A549 (cell line): Measurements from ENCODE around the gene GOLGA7B. TPM values are rescaled to one million over a fixed set of nuclear protein-coding genes. Genes with fewer than 3 reads are reported as not detected.
A peak's percentile ranks its signal among the peaks of the same experiment; 100 is the strongest.

Source experiments
- ATAC-seq, 2 experiments: fragments of 200-7000 bp in 1 of 2; fragments of >200 bp in 1 of 2; cut with Nextera tagmentation in 1 of 2; cut with Tn5 transposase in 1 of 2; 3 replicates each; pipeline versions ENCODE4 v1.8.0 to v1.9.1; 2018 to 2020; ENCODE audit warnings: mild to moderate bottlenecking in 1 of 2, moderate library complexity in 1 of 2
- CTCF ChIA-PET: fragments of 300-600 bp; sonication (Branson Sonifier 250); formaldehyde crosslinking; extraction: SDS; loops from one replicate; lab custom pipeline; 2021; ENCODE audit warnings: antibody characterized with exemption, inconsistent platforms; lab: Yijun Ruan, JAX
- POLR2A ChIA-PET: fragments of 350-600 bp; formaldehyde crosslinking; extraction: SDS; loops from one replicate; lab custom pipeline; 2021; ENCODE audit warnings: antibody characterized with exemption, inconsistent platforms; lab: Yijun Ruan, JAX
- DNase-seq, 2 experiments: peaks; one replicate each; pipeline versions ENCODE4 v3.0.0 to v3.0.0-alpha.2; 2011 to 2016; ENCODE audit warnings: low read depth in 1 of 2, low spot score in 1 of 2
- FAIRE-seq: peaks from 2 replicates; lab custom pipeline; 2011; peaks lifted over from hg19 to GRCh38; lab: Jason Lieb, UNC
- H3K27ac ChIP-seq, 2 experiments: fragments of >200 bp; sonication (Bioruptor Twin); formaldehyde crosslinking; 3 replicates each; pipeline ENCODE4 v1.5.1; 2016 to 2017
- H3K4me1 ChIP-seq: fragments of >200 bp; sonication (Bioruptor Twin); formaldehyde crosslinking; 3 replicates; pipeline ENCODE4 v1.6.1; 2016
- H3K4me2 ChIP-seq: fragments of >200 bp; sonication (Bioruptor Twin); formaldehyde crosslinking; 3 replicates; pipeline ENCODE4 v1.6.1; 2016
- H3K4me3 ChIP-seq: fragments of >200 bp; sonication (Bioruptor Twin); formaldehyde crosslinking; 3 replicates; pipeline ENCODE4 v1.5.1; 2016
- H3K9me3 ChIP-seq: fragments of >200 bp; sonication (Bioruptor Twin); formaldehyde crosslinking; 3 replicates; pipeline ENCODE4 v1.6.1; 2016
- BCL3 ChIP-seq: fragments of >200 bp; sonication (Bioruptor Twin); formaldehyde crosslinking; IDR thresholded peaks from 3 replicates; pipeline ENCODE4 v1.6.1; 2016
- CTCF ChIP-seq: fragments of >200 bp; sonication (Bioruptor Twin); formaldehyde crosslinking; IDR thresholded peaks from 3 replicates; pipeline ENCODE4 v1.5.1; 2016
- E2F6 ChIP-seq: IDR thresholded peaks from 2 replicates; pipeline ENCODE4 v1.6.1; 2012; ENCODE audit warnings: low read depth, borderline replicate concordance
- EP300 ChIP-seq, 2 experiments: fragments of >200 bp; sonication (Bioruptor Twin); formaldehyde crosslinking; IDR thresholded peaks; 2 replicates in 1 of 2; 3 replicates in 1 of 2; pipeline ENCODE4 v1.6.1; 2016 to 2017
- FOSL2 ChIP-seq, 2 experiments: fragments of 450-650 bp in 1 of 2; fragments of >200 bp in 1 of 2; sonication (Bioruptor Twin) in 1 of 2; formaldehyde crosslinking; IDR thresholded peaks; 2 replicates each; pipeline versions ENCODE4 v1.5.0 to v1.6.1; 2016 to 2020; ENCODE audit warnings: mild to moderate bottlenecking in 1 of 2, moderate library complexity in 1 of 2
- FOXS1 ChIP-seq: fragments of 250-450 bp; sonication (Bioruptor Pico); IDR thresholded peaks from 2 replicates; pipeline ENCODE4 v1.5.0; 2020; ENCODE audit warnings: mild to moderate bottlenecking, moderate library complexity
- GATA3 ChIP-seq: IDR thresholded peaks from 2 replicates; pipeline ENCODE4 v1.6.1; 2012; ENCODE audit warnings: borderline replicate concordance
- HDAC2 ChIP-seq: fragments of 200-600 bp; sonication (generic); IDR thresholded peaks from 2 replicates; pipeline ENCODE4 v1.6.1; 2016
- HES2 ChIP-seq: fragments of >200 bp; sonication (Bioruptor Twin); formaldehyde crosslinking; IDR thresholded peaks from 2 replicates; pipeline ENCODE4 v1.6.1; 2016
- HEYL ChIP-seq: fragments of 250-450 bp; sonication (Bioruptor Pico); IDR thresholded peaks from 2 replicates; pipeline ENCODE4 v1.8.0; 2021; ENCODE audit warnings: mild to moderate bottlenecking, moderate library complexity
- HOXA7 ChIP-seq: fragments of 250-450 bp; sonication (Bioruptor Pico); IDR thresholded peaks from 2 replicates; pipeline ENCODE4 v1.5.0; 2020; ENCODE audit warnings: mild to moderate bottlenecking, moderate library complexity
- HOXB13 ChIP-seq: fragments of 250-450 bp; sonication (Bioruptor Pico); IDR thresholded peaks from 2 replicates; pipeline ENCODE4 v1.5.0; 2020; ENCODE audit warnings: low read depth, mild to moderate bottlenecking, moderate library complexity
- HOXB5 ChIP-seq: fragments of 250-450 bp; sonication (Bioruptor Pico); IDR thresholded peaks from 2 replicates; pipeline ENCODE4 v1.5.0; 2020; ENCODE audit warnings: mild to moderate bottlenecking, moderate library complexity
- JUNB ChIP-seq: fragments of >200 bp; sonication (Bioruptor Twin); formaldehyde crosslinking; IDR thresholded peaks from 2 replicates; pipeline ENCODE4 v1.6.1; 2016
- MAX ChIP-seq: IDR thresholded peaks from 2 replicates; pipeline ENCODE4 v1.6.1; 2012
- RAD21 ChIP-seq, 2 experiments: fragments of >200 bp in 1 of 2; sonication (Bioruptor Twin) in 1 of 2; formaldehyde crosslinking in 1 of 2; IDR thresholded peaks in 1 of 2; conservative IDR thresholded peaks in 1 of 2; 2 replicates in 1 of 2; 3 replicates in 1 of 2; pipeline ENCODE4 v1.6.1; 2012 to 2018; ENCODE audit warnings: inconsistent platforms in 1 of 2
- RARB ChIP-seq: fragments of 250-450 bp; sonication (Bioruptor Pico); IDR thresholded peaks from 2 replicates; pipeline ENCODE4 v1.8.0; 2021; ENCODE audit warnings: mild to moderate bottlenecking, moderate library complexity
- RCOR1 ChIP-seq: fragments of 150-350 bp; IDR thresholded peaks from 2 replicates; pipeline ENCODE4 v1.6.1; 2014; ENCODE audit warnings: antibody characterized with exemption, low read length, low read depth
- REST ChIP-seq: fragments of 200-600 bp; sonication (generic); IDR thresholded peaks from 2 replicates; pipeline ENCODE4 v1.6.1; 2016; ENCODE audit warnings: antibody characterized with exemption, mild to moderate bottlenecking, moderate library complexity
- SMC3 ChIP-seq: fragments of >200 bp; sonication (Bioruptor Twin); formaldehyde crosslinking; IDR thresholded peaks from 3 replicates; pipeline ENCODE4 v1.6.1; 2018; ENCODE audit warnings: inconsistent platforms
- ZSCAN20 ChIP-seq: fragments of 250-450 bp; sonication (Bioruptor Pico); IDR thresholded peaks from 2 replicates; pipeline ENCODE4 v1.8.0; 2022; ENCODE audit warnings: mild to moderate bottlenecking, moderate library complexity
- WGBS: methylation state at CpG from one replicate; pipeline ENCODE4 v1.1.6; 2017; ENCODE audit errors: missing lambda C conversion rate; 5-methylcytosine and 5-hydroxymethylcytosine counted together
- polyA plus RNA-seq, 4 experiments: library from polyadenylated mRNA; depleted of rRNA in 3 of 4; stranded (reverse); fragments of >200 nt; fragmentation: RNase III in 1 of 4; extraction: RNeasy Plus Mini Kit Qiagen cat#74134 plus additional on column Dnase treatment in 1 of 4; gene quantifications; 2 replicates in 3 of 4; 3 replicates in 1 of 4; pipeline ENCODE4 v1.2.3, GENCODE V29; 2011 to 2017

Gene GOLGA7B
- polyA plus RNA-seq, 2 of the 4 experiments (the other 2 are of a cell fraction) = 0.62 to 1.5 TPM

GRCh38 chr10:97914837-97915211 is 65.2 kb downstream of the GOLGA7B start:
- DNase-seq = peak; percentile 66 to 82
- H3K4me1 ChIP-seq = 0 out of 3 replicates have a peak, but pooled peaks cover 2% of the 10 kb centered on the region
- POLR2A ChIA-PET = interaction anchor here (0.8 to 1.8 kb wide), 2 partner anchors 27 to 126 kb away, joined by 3 to 8 read pairs; no protein-coding TSS in a partner anchor
- H3K4me2 ChIP-seq = peak overlapping the region; percentile 59
- peak; percentile 90 to 97 for ATAC-seq
- CTCF ChIA-PET = interaction anchor here (0.6 to 24.4 kb wide), 61 partner anchors 11 to 398 kb away, joined by 3 to 660 read pairs (median 4); partner anchors contain the start of genes CRTAC1 and R3HCC1L
- H3K9me3 ChIP-seq = no peaks in the 10 kb centered on the region
- H3K27ac ChIP-seq = peak overlapping the region; percentile 3 to 69; a peak in 3 of 6 replicates
- H3K4me3 ChIP-seq = no peak overlapping the region
- peak; percentile 93 for TF ChIP-seq CTCF
- TF ChIP-seq MAX = peak; percentile 41; the same call in 1 of the 2 replicates
- peak; percentile 83 for TF ChIP-seq SMC3
- no peak for TF ChIP-seq RCOR1
- TF ChIP-seq RAD21 (conservative IDR thresholded peaks at IDR 0.05 in 1 of 2, IDR thresholded peaks at IDR 0.05 in 1 of 2) = peak; percentile 96 to 97
- WGBS = 67% methylated on average over 1 of the region's 11 CpGs
- FAIRE-seq = no peak

GRCh38 chr10:97915346-97916131 is 65.9 kb downstream of the GOLGA7B start:
- Histone ChIP-seq H3K4me3 (no peak overlapping the region), H3K4me2 (no peak overlapping the region; the same call in 2 of the 3 replicates), H3K4me1 (0 out of 3 replicates have a peak, but pooled peaks cover 2% of the 10 kb centered on the region), H3K9me3 (no peaks in the 10 kb centered on the region), H3K27ac (peak overlapping the region in 1 of 2 experiments; percentile 69; a peak in 3 of 6 replicates)
- no peak for DNase-seq
- TF ChIP-seq GATA3 (no peak), HDAC2 (no peak), FOSL2 (IDR thresholded peaks at IDR 0.05) (no peak), FOSL2 (CRISPR knock-in tag; IDR thresholded peaks at IDR 0.05) (no peak), HEYL (CRISPR knock-in tag) (no peak), E2F6 (no peak), EP300 (IDR thresholded peaks at IDR 0.05) (no peak), FOXS1 (no peak), RARB (CRISPR knock-in tag) (no peak), HOXB13 (CRISPR knock-in tag) (no peak), HOXA7 (no peak), HOXB5 (CRISPR knock-in tag) (no peak), SMC3 (no peak)
- ATAC-seq = no peak; a peak in 1 of 6 replicates
- 75% methylated on average over 13 of the region's 21 CpGs for WGBS
- ChIA-PET CTCF (interaction anchor here (0.6 to 24.4 kb wide), 56 partner anchors 10 to 398 kb away, joined by 3 to 660 read pairs (median 4); partner anchors contain the start of genes CRTAC1 and R3HCC1L), POLR2A (interaction anchor here (0.8 to 1.8 kb wide), 2 partner anchors 27 to 126 kb away, joined by 3 to 8 read pairs; no protein-coding TSS in a partner anchor)
- no peak for FAIRE-seq

GRCh38 chr10:97916586-97916985 is 66.9 kb downstream of the GOLGA7B start:
- 24% methylated on average over 4 of the region's 4 CpGs for WGBS
- POLR2A ChIA-PET = no interaction called here
- no peak overlapping the region for H3K27ac ChIP-seq
- DNase-seq (no peak), ATAC-seq (no peak), FAIRE-seq (no peak)
- H3K4me3 ChIP-seq = no peak overlapping the region
- H3K4me2 ChIP-seq = no peak overlapping the region
- H3K4me1 ChIP-seq = 0 out of 3 replicates have a peak, but pooled peaks cover 2% of the 10 kb centered on the region
- CTCF ChIA-PET = interaction anchor here (0.7 to 24.4 kb wide), 5 partner anchors 13 to 254 kb away, joined by 3 to 660 read pairs (median 4); partner anchors contain the start of gene CRTAC1
- no peaks in the 10 kb centered on the region for H3K9me3 ChIP-seq
- TF ChIP-seq HEYL (CRISPR knock-in tag) (no peak), BCL3 (no peak), REST (no peak), MAX (no peak), HES2 (no peak), JUNB (no peak), ZSCAN20 (CRISPR knock-in tag) (no peak)
